Progenitor cell of endocrine pancreas (in vitro differentiated cells): ENCODE data around the gene POR. TPM values are rescaled to one million over a fixed set of nuclear protein-coding genes. Genes with fewer than 3 reads are reported as not detected.
"Not testable (repeated sequence)": the region's sequence is repeated elsewhere in the genome, so short reads cannot be mapped to it uniquely, and the experiment has no call there.

Experiments
- DNase-seq: peaks from one replicate; pipeline ENCODE4 v3.0.0; 2021; ENCODE audit warnings: low spot score; ENCODE audit not compliant: unreplicated experiment
- H3K27ac Mint-ChIP-seq: 2 replicates; pipeline ENCODE4 v1.8.0; 2021; ENCODE audit warnings: mild to moderate bottlenecking, moderate library complexity, mixed read lengths
- H3K27me3 Mint-ChIP-seq: 2 replicates; pipeline ENCODE4 v1.8.0; 2021; ENCODE audit warnings: mixed read lengths
- H3K36me3 Mint-ChIP-seq: 2 replicates; pipeline ENCODE4 v1.8.0; 2022; ENCODE audit warnings: mixed read lengths; ENCODE audit not compliant: insufficient read depth
- H3K4me1 Mint-ChIP-seq: 2 replicates; pipeline ENCODE4 v1.8.0; 2021; ENCODE audit warnings: low read depth, mixed read lengths
- H3K4me3 Mint-ChIP-seq: 2 replicates; pipeline ENCODE4 v1.8.0; 2021; ENCODE audit warnings: low read depth, mild to moderate bottlenecking, moderate library complexity, mixed read lengths
- H3K9me3 Mint-ChIP-seq: 2 replicates; pipeline ENCODE4 v1.8.0; 2021; ENCODE audit warnings: low read depth, mixed read lengths
- microRNA-seq: library from miRNA; unstranded; fragments of <30 nt; microRNA quantifications from one replicate; pipeline ENCODE4 v1.1.0, GENCODE V29; 2020; ENCODE audit warnings: borderline number of aligned reads; ENCODE audit not compliant: unreplicated experiment
- total RNA-seq: library from RNA; stranded (reverse); gene quantifications from 2 replicates; pipeline ENCODE4 v1.2.1, GENCODE V29; 2021
- TF ChIP-seq, protein P1 (sequence below): fragments of 200-600 bp; sonication (generic); IDR thresholded peaks from one replicate; pipeline ENCODE4 v1.5.0; 2021; ENCODE audit warnings: antibody characterized with exemption, mild to moderate bottlenecking; ENCODE audit not compliant: unreplicated experiment

The POR gene
- total RNA-seq, 1 donor from 2014 or later: 87.2 TPM

DNA sequence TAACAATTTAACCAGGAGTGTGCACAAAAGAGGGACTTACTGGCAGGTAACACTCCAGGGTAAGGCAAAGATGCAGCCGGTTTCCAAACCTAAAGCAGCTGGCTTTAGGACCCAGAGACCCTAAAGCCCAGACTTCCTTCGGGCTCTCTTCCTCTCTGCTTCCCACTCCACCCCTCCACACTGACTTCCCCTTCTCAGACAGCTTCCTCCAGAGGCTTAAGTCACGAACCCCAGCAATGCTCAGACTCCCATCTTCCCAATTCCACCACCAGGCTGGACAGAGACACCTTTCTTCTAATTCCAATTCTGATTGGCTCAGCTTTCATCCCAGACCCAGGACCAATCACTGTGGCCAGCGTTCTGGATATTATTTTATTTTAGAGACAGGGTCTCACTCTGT is 108.0 kb downstream of the POR start:
- H3K9me3 Mint-ChIP-seq: no peaks in the 10 kb centered on the region
- H3K4me1 Mint-ChIP-seq: no peaks in the 10 kb centered on the region
- DNase-seq: no peak
- H3K27ac Mint-ChIP-seq: no peak overlapping the region
- peaks cover 13% of the 10 kb centered on the region for H3K36me3 Mint-ChIP-seq
- no peak overlapping the region for H3K4me3 Mint-ChIP-seq
- no peaks in the 10 kb centered on the region for H3K27me3 Mint-ChIP-seq
- TF ChIP-seq, protein P1, sequence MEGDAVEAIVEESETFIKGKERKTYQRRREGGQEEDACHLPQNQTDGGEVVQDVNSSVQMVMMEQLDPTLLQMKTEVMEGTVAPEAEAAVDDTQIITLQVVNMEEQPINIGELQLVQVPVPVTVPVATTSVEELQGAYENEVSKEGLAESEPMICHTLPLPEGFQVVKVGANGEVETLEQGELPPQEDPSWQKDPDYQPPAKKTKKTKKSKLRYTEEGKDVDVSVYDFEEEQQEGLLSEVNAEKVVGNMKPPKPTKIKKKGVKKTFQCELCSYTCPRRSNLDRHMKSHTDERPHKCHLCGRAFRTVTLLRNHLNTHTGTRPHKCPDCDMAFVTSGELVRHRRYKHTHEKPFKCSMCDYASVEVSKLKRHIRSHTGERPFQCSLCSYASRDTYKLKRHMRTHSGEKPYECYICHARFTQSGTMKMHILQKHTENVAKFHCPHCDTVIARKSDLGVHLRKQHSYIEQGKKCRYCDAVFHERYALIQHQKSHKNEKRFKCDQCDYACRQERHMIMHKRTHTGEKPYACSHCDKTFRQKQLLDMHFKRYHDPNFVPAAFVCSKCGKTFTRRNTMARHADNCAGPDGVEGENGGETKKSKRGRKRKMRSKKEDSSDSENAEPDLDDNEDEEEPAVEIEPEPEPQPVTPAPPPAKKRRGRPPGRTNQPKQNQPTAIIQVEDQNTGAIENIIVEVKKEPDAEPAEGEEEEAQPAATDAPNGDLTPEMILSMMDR: no peak

DNA sequence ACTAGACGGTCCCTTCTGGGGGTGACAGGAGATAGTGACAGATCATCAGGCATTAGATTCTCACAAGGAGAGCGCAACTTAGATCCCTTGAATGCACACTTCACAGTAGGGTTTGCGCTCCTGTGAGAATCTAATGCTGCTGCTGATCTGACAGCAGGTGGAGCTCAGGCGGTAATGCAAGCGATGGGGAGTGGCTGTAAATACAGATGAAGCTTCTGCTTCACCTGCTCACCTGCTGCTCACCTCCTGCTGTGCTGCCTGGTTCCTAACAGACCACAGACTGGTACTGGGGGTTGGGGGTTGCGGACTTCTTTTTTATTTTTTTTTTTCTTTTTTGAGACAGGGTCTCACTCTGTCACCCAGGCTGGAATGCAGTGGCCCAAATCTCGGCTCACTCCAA is 114.7 kb downstream of the POR start:
- not testable (repeated sequence) for H3K9me3 Mint-ChIP-seq, DNase-seq, H3K4me1 Mint-ChIP-seq, H3K27ac Mint-ChIP-seq, H3K27me3 Mint-ChIP-seq, H3K4me3 Mint-ChIP-seq, H3K36me3 Mint-ChIP-seq

DNA sequence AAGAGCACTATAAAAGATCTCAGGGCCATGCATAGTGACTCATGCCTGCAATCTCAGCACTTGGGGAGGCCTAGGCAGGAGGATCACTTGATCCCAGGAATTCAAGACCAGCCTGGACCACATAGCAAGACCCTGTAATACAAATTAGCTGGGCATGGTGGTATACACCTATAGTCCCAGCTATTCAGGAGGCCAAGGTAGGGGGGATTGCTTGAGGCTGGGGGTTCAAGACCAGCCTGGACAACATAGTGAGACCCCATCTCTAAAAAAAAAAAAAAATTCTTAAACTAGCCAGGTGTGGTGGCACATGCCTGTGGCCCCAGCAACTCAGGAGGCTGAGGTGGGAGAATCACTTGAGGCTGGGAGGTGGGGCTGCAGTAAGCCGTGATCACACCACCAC is 117.0 kb downstream of the POR start:
- no peaks in the 10 kb centered on the region for H3K9me3 Mint-ChIP-seq
- no peak for DNase-seq
- H3K27me3 Mint-ChIP-seq: no peaks in the 10 kb centered on the region
- peaks cover 6% of the 10 kb centered on the region for H3K36me3 Mint-ChIP-seq
- H3K4me1 Mint-ChIP-seq: no peaks in the 10 kb centered on the region
- TF ChIP-seq, protein P1: no peak
- no peak overlapping the region for H3K4me3 Mint-ChIP-seq
- no peak overlapping the region for H3K27ac Mint-ChIP-seq

Small RNAs within 50 kb of the gene (microRNA-seq; reads per million reads assigned to microRNA genes)
- not detected for gene MIR4651

Other genes starting within 250 kb of the POR start
- gene HIP1, start 176.2 kb upstream of the POR start, total RNA-seq: 61.1 and 66.6 TPM in 2 replicates
- gene CCL26, start 142.9 kb upstream of the POR start, total RNA-seq: not detected in 2 replicates
- not detected in 2 replicates for gene CCL24, start 101.3 kb upstream of the POR start, total RNA-seq
- 62.9 and 64.6 TPM in 2 replicates for gene RHBDD2, start 36.1 kb upstream of the POR start, total RNA-seq
- 35.7 and 39.3 TPM in 2 replicates for gene TMEM120A, start 79.4 kb downstream of the POR start, total RNA-seq
- gene STYXL1, start 132.8 kb downstream of the POR start, total RNA-seq: 48.5 and 49.7 TPM in 2 replicates
- gene MDH2, start 133.0 kb downstream of the POR start, total RNA-seq: 119 and 122 TPM in 2 replicates